DMS53 treated with DMSO at 0.1 percent for 48 hours (cell line): ENCODE results near the gene WDR76.
"Not testable (repeated sequence)": the region's sequence is repeated elsewhere in the genome, so short reads cannot be mapped to it uniquely, and the experiment has no call there.

ENCODE experiments used
- DNase-seq: peaks from one replicate; lab custom pipeline; 2025; ENCODE audit not compliant: unreplicated experiment; lab: John Stamatoyannopoulos, UW

WDR76 gene

GRCh38 chr15:43821505-43821904 lies 5.3 kb upstream of the WDR76 start:
- no peak for DNase-seq

- DNase-seq, result peak; percentile 92
These were observed 2.2 kb upstream of the WDR76 start, which contains the start of gene MFAP1 for GRCh38 chr15:43824302-43825246. MFAP1 (minus strand) TSS chr15:43824690; CDS start chr15:43824569, 121 bp downstream.

GRCh38 chr15:43825305-43825704 lies 1.5 kb upstream of the WDR76 start:
- not testable (repeated sequence) for DNase-seq

GRCh38 chr15:43826029-43826507 lies 734 bp upstream of the WDR76 start:
- DNase-seq, result no peak

GRCh38 chr15:43828061-43828657 lies 1.4 kb downstream of the WDR76 start:
- no peak for DNase-seq

- DNase-seq, result not testable (repeated sequence)
These were observed 3.2 kb downstream of the WDR76 start for GRCh38 chr15:43829951-43830540.

- DNase-seq, result not testable (repeated sequence)
These were observed 4.0 kb downstream of the WDR76 start for GRCh38 chr15:43830691-43831275.

- not testable (repeated sequence) for DNase-seq
These were observed 4.8 kb downstream of the WDR76 start for GRCh38 chr15:43831519-43832052.

GRCh38 chr15:43832485-43832884 lies 5.7 kb downstream of the WDR76 start:
- not testable (repeated sequence) for DNase-seq

- DNase-seq, result no peak
These were observed 18.6 kb downstream of the WDR76 start for GRCh38 chr15:43845421-43845820.

- no peak for DNase-seq
These were observed 24.4 kb downstream of the WDR76 start for GRCh38 chr15:43851251-43851650.

- DNase-seq, result no peak
These were observed 25.8 kb downstream of the WDR76 start for GRCh38 chr15:43852607-43853006.

- no peak for DNase-seq
These were observed 28.0 kb downstream of the WDR76 start for GRCh38 chr15:43854801-43855200.

- no peak for DNase-seq
These were observed 32.7 kb downstream of the WDR76 start for GRCh38 chr15:43859546-43859945.

- not testable (repeated sequence) for DNase-seq
These were observed 39.8 kb downstream of the WDR76 start for GRCh38 chr15:43866636-43867035.

- DNase-seq, result no peak
These were observed 40.3 kb downstream of the WDR76 start for GRCh38 chr15:43867096-43867495.

GRCh38 chr15:43868406-43868805 lies 41.6 kb downstream of the WDR76 start:
- DNase-seq, result no peak

GRCh38 chr15:43871835-43872234 lies 45.0 kb downstream of the WDR76 start:
- DNase-seq, result no peak

GRCh38 chr15:43872416-43873020 lies 45.7 kb downstream of the WDR76 start:
- DNase-seq, result peak; percentile 40

GRCh38 chr15:43873651-43874050 lies 46.8 kb downstream of the WDR76 start:
- no peak for DNase-seq
